MM.1S (cell line): ENCODE data around the gene DIS3L2.

Source experiments
- EZH2 ChIP-seq: fragments of 300-600 bp; sonication (generic); optimal IDR thresholded peaks from 2 replicates; pipeline ENCODE3; 2017; ENCODE audit warnings: low read depth, mild to moderate bottlenecking, antibody characterized with exemption, low read length, mixed read lengths
- EZH2phosphoT487 ChIP-seq: fragments of 300-600 bp; sonication (generic); IDR thresholded peaks from 2 replicates; pipeline ENCODE4 v1.6.1; 2018; ENCODE audit warnings: antibody characterized with exemption, low read length
- TF ChIP-seq, protein P1 (sequence below): fragments of 300-600 bp; sonication (generic); IDR thresholded peaks from 2 replicates; pipeline ENCODE4 v1.5.1; 2016; ENCODE audit warnings: antibody characterized with exemption, low read length, mixed read lengths

DNA sequence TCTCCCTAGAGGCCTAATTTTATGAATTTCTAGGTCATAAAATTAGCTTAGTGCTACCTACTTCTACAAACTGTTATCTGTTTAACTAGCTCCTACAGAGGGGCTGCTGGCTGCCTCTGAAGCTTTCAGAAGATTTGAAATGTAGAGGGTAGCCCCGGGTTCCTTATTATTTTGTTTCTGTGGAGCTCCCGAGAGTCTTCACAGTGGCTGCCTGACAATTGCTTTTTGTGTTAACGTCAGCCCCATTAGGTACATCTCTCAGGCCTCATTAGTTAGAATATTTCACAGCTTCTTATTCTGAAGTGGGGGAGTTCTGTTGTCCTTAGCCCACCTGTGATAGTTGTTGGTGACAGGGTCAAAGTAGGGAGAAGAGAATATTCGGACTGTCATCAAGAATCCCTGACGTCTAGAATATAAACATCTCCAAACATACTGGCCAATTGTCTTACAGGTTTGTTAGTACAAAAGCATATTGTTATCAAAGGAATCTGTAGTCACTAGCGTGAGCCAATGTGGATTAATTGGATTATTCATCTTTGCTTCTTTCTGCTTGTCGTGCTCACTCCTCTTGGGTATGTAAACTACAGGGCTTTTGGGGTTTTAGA, 77.5 kb downstream of the DIS3L2 start:
- TF ChIP-seq, protein P1, sequence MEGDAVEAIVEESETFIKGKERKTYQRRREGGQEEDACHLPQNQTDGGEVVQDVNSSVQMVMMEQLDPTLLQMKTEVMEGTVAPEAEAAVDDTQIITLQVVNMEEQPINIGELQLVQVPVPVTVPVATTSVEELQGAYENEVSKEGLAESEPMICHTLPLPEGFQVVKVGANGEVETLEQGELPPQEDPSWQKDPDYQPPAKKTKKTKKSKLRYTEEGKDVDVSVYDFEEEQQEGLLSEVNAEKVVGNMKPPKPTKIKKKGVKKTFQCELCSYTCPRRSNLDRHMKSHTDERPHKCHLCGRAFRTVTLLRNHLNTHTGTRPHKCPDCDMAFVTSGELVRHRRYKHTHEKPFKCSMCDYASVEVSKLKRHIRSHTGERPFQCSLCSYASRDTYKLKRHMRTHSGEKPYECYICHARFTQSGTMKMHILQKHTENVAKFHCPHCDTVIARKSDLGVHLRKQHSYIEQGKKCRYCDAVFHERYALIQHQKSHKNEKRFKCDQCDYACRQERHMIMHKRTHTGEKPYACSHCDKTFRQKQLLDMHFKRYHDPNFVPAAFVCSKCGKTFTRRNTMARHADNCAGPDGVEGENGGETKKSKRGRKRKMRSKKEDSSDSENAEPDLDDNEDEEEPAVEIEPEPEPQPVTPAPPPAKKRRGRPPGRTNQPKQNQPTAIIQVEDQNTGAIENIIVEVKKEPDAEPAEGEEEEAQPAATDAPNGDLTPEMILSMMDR = no peak
- TF ChIP-seq EZH2phosphoT487 (no peak), EZH2 (no peak)
